Muscle layer of duodenum (tissue), 2 donors: ENCODE results near the gene MIPOL1.

Experiments
- H3K27ac ChIP-seq: one replicate; pipeline ENCODE4 v1.7.0; 2013; ENCODE audit warnings: mild to moderate bottlenecking, low read length
- H3K27me3 ChIP-seq: one replicate; pipeline ENCODE4 v1.7.0; 2013; ENCODE audit warnings: low read depth, mild to moderate bottlenecking, control low read depth, low read length
- H3K36me3 ChIP-seq, 2 donors: one replicate each; pipeline ENCODE4 v1.7.0; 2013; ENCODE audit warnings: low read length in 2 of 2, control low read depth in 1 of 2, mild to moderate bottlenecking in 1 of 2; ENCODE audit not compliant: insufficient read depth in 2 of 2, control insufficient read depth in 1 of 2
- H3K4me1 ChIP-seq, 2 donors: one replicate each; pipeline ENCODE4 v1.7.0; 2013; ENCODE audit warnings: low read length in 2 of 2, mild to moderate bottlenecking in 2 of 2, control low read depth in 1 of 2, moderate library complexity in 1 of 2; ENCODE audit not compliant: insufficient read depth in 2 of 2, control insufficient read depth in 1 of 2
- H3K4me3 ChIP-seq, 2 donors: one replicate each; pipeline ENCODE4 v1.7.0; 2013; ENCODE audit warnings: low read length in 2 of 2, low read depth in 1 of 2, mild to moderate bottlenecking in 1 of 2
- H3K9me3 ChIP-seq, 2 donors: one replicate each; pipeline ENCODE4 v1.7.0; 2013; ENCODE audit warnings: low read length in 2 of 2, control low read depth in 1 of 2, mild to moderate bottlenecking in 1 of 2; ENCODE audit not compliant: control insufficient read depth in 1 of 2
- donor health status: healthy.

The MIPOL1 gene

GRCh38 chr14:37413050-37413449 lies 215.3 kb downstream of the MIPOL1 start:
- no peaks in the 10 kb centered on the region for H3K27me3 ChIP-seq
- H3K27ac ChIP-seq, result no peak overlapping the region
- no peaks in the 10 kb centered on the region for H3K36me3 ChIP-seq
- no peaks in the 10 kb centered on the region for H3K9me3 ChIP-seq
- no peaks in the 10 kb centered on the region for H3K4me1 ChIP-seq
- no peak overlapping the region for H3K4me3 ChIP-seq

DNA sequence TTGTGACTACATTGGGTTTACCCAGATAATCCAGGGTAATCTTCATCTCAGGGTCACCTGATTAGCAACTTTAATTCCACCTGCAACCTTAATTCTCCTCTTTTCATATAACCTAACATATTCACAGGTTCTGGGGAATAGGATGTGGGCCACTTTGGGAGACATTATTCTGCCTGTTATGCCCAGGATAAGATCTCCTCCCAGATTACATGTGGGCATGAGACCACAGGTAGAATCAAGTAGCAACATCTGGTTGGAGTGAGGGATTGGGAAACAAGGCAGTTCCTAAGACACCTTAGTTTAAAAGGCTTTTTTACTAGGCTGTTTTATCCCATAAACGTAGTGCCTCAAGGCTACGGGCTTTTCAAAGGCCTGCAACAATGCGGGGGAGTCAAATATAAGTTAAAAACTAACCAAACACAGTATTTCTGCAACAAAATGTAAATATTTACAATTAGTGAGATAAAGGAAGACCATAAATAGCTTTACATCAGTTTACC lies 215.8 kb downstream of the MIPOL1 start:
- H3K9me3 ChIP-seq, result no peaks in the 10 kb centered on the region
- H3K4me3 ChIP-seq, result no peak overlapping the region
- no peaks in the 10 kb centered on the region for H3K27me3 ChIP-seq
- no peaks in the 10 kb centered on the region for H3K36me3 ChIP-seq
- no peak overlapping the region for H3K27ac ChIP-seq
- H3K4me1 ChIP-seq, result no peaks in the 10 kb centered on the region

- Histone ChIP-seq H3K27me3 (no peaks in the 10 kb centered on the region), H3K27ac (no peak overlapping the region), H3K36me3 (no peaks in the 10 kb centered on the region), H3K4me1 (no peaks in the 10 kb centered on the region), H3K4me3 (no peak overlapping the region), H3K9me3 (no peaks in the 10 kb centered on the region)
These were observed 218.5 kb downstream of the MIPOL1 start for GRCh38 chr14:37416264-37416663.

DNA sequence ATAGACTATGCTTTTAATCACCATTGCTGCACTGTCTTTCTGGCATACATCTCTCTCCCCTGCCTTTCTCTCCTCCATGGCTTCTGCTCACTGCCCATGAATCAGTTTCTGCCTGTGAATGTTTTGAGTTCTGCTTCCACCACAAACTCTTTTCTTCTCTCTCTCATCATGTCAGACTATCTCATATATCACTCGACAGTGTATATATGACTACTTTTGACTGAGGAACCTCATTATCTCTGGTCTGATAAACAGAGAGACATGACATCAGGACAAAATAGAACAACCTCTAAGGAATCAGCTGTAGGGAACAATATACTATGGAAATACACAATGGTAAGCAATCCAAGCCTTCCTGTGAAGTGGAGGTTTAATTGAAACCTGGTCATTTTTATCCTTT lies 219.4 kb downstream of the MIPOL1 start:
- no peaks in the 10 kb centered on the region for H3K9me3 ChIP-seq
- no peaks in the 10 kb centered on the region for H3K4me1 ChIP-seq
- no peak overlapping the region for H3K27ac ChIP-seq
- no peaks in the 10 kb centered on the region for H3K27me3 ChIP-seq
- no peaks in the 10 kb centered on the region for H3K36me3 ChIP-seq
- no peak overlapping the region for H3K4me3 ChIP-seq

GRCh38 chr14:37417833-37418232 lies 220.1 kb downstream of the MIPOL1 start:
- no peaks in the 10 kb centered on the region for H3K4me1 ChIP-seq
- no peak overlapping the region for H3K4me3 ChIP-seq

DNA sequence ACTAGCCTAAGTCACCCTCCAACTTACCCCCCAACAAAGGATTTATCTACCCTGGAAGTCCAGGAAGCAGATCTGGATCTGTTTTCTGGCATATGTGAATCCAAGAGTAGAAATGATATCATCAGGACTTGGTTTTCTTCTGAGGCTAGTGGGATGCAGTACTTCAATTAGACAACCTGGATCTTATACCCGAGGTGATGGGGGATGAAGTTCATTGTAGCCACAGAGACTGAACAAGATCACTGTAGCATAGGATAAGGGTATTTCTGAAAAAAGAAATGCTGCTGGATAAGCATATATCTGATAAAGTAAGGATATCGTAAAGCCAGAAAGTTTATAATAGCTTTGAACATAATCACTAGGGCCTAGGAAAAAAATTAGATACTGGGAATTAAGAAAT lies 222.9 kb downstream of the MIPOL1 start:
- H3K4me3 ChIP-seq, result no peak overlapping the region
- H3K4me1 ChIP-seq, result no peaks in the 10 kb centered on the region
- H3K9me3 ChIP-seq, result no peaks in the 10 kb centered on the region
- H3K27me3 ChIP-seq, result no peaks in the 10 kb centered on the region
- H3K36me3 ChIP-seq, result peaks cover 0 to 8% of the 10 kb centered on the region in 2 donors
- no peak overlapping the region for H3K27ac ChIP-seq

More at GRCh38 chr14:37417833-37418232, 220.1 kb downstream of the MIPOL1 start:
- Histone ChIP-seq H3K27me3 (no peaks in the 10 kb centered on the region), H3K27ac (no peak overlapping the region), H3K9me3 (no peaks in the 10 kb centered on the region), H3K36me3 (no peaks in the 10 kb centered on the region)

- Histone ChIP-seq H3K27me3 (no peaks in the 10 kb centered on the region), H3K36me3 (peaks cover 0 to 8% of the 10 kb centered on the region in 2 donors), H3K4me3 (no peak overlapping the region), H3K4me1 (no peaks in the 10 kb centered on the region), H3K27ac (no peak overlapping the region), H3K9me3 (no peaks in the 10 kb centered on the region)
These were observed 224.6 kb downstream of the MIPOL1 start for GRCh38 chr14:37422319-37422718.

DNA sequence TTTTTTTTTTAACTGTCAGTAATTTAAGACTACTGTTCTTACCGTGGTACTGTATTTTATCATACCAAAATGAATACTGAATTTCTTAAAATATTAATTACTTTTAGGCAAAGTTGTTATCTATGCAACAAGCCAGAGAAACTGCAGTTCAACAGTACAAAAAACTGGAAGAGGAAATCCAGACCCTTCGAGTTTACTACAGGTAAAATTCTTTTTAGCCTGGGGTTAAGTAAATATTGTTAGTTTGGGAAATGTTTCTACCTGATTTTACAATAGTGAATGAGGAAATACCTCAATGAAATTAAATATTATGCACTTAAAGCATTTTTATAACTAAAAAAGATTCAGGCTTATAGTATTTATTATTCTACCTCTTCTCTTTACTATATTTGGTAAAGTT lies 225.0 kb downstream of the MIPOL1 start:
- no peak overlapping the region for H3K4me3 ChIP-seq
- no peaks in the 10 kb centered on the region for H3K4me1 ChIP-seq
- H3K27ac ChIP-seq, result no peak overlapping the region
- no peaks in the 10 kb centered on the region for H3K27me3 ChIP-seq
- H3K9me3 ChIP-seq, result no peaks in the 10 kb centered on the region
- H3K36me3 ChIP-seq, result peaks cover 0 to 8% of the 10 kb centered on the region in 2 donors

DNA sequence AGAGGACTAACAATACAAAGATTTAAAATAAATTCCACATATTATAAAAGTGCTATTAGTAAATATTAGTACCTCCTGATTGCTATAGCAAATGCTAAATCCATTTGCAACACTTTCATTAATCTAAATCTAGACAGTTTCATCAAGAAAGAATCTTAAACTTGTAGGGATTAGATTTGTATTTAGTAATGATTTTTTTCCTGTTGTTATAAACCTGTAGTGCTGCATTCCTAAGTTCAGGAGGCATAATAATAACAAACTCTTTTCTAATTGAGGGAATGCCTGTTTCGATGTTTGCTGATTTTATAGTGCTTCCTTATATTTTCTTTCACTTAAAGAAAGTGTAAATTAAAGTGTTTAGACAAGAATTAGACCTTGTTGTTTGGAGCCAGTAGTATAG lies 231.2 kb downstream of the MIPOL1 start:
- Histone ChIP-seq H3K27ac (no peak overlapping the region), H3K4me3 (no peak overlapping the region), H3K4me1 (no peaks in the 10 kb centered on the region), H3K27me3 (no peaks in the 10 kb centered on the region), H3K9me3 (no peaks in the 10 kb centered on the region), H3K36me3 (peaks cover 0 to 4% of the 10 kb centered on the region in 2 donors)

DNA sequence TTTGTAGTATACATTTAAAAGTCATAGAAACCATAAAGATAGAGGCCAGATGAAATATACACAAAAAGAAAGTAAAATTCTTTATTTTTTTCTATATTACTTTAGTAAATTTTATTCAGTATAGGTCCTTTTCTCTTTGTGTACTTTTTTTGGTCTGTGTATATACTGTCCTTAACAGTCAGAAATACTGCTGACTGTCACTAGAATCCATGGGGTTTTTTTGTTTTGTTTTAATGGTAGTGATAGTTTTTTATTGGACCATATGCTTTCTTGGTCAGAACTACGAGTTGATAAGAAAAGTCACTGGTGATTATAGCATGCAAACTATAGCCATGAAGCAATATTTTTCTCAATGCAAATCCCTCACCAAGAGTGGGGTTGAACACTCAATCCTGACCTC lies 231.9 kb downstream of the MIPOL1 start:
- no peaks in the 10 kb centered on the region for H3K27me3 ChIP-seq
- no peaks in the 10 kb centered on the region for H3K4me1 ChIP-seq
- no peak overlapping the region for H3K27ac ChIP-seq
- no peaks in the 10 kb centered on the region for H3K9me3 ChIP-seq
- H3K36me3 ChIP-seq, result no peaks in the 10 kb centered on the region
- H3K4me3 ChIP-seq, result no peak overlapping the region

GRCh38 chr14:37434867-37435266 lies 237.1 kb downstream of the MIPOL1 start:
- no peaks in the 10 kb centered on the region for H3K36me3 ChIP-seq
- no peaks in the 10 kb centered on the region for H3K9me3 ChIP-seq
- H3K4me3 ChIP-seq, result no peak overlapping the region
- H3K27me3 ChIP-seq, result no peaks in the 10 kb centered on the region
- H3K4me1 ChIP-seq, result no peaks in the 10 kb centered on the region
- no peak overlapping the region for H3K27ac ChIP-seq

- no peak overlapping the region for H3K4me3 ChIP-seq
- H3K27ac ChIP-seq, result no peak overlapping the region
- no peaks in the 10 kb centered on the region for H3K4me1 ChIP-seq
- peaks cover 0 to 2% of the 10 kb centered on the region in 2 donors for H3K9me3 ChIP-seq
- no peaks in the 10 kb centered on the region for H3K27me3 ChIP-seq
- no peaks in the 10 kb centered on the region for H3K36me3 ChIP-seq
These were observed 238.8 kb downstream of the MIPOL1 start for GRCh38 chr14:37436519-37436918.
